GM23338 (cell line): ENCODE measurements around the gene ZNF346. TPM values are rescaled to one million over a fixed set of nuclear protein-coding genes. Genes with fewer than 3 reads are reported as not detected.

Experiments
- ATAC-seq: fragments of 200-7000 bp; cut with Tn5 transposase; 3 replicates; pipeline ENCODE4 v1.9.1; 2020
- DNase-seq: peaks from one replicate; pipeline ENCODE4 v3.0.0-alpha.2; 2015; ENCODE audit warnings: low spot score
- H2AFZ ChIP-seq: fragments of 200-600 bp; sonication (generic); 2 replicates; pipeline ENCODE4 v1.8.0; 2016; ENCODE audit warnings: antibody characterized with exemption, mild to moderate bottlenecking, moderate library complexity
- H3F3A ChIP-seq: fragments of 200-600 bp; sonication (generic); replicated peaks from 2 replicates; pipeline ENCODE4 v1.8.0; 2017; ENCODE audit warnings: antibody characterized with exemption, mixed run types, low read depth
- H3K27ac ChIP-seq: fragments of 200-600 bp; sonication (generic); 2 replicates; pipeline ENCODE4 v1.6.1; 2016; ENCODE audit warnings: low read depth
- H3K27me3 ChIP-seq: fragments of 200-600 bp; sonication (generic); 2 replicates; pipeline ENCODE4 v1.8.0; 2016; ENCODE audit warnings: mild to moderate bottlenecking, mixed run types, moderate library complexity; ENCODE audit not compliant: insufficient read depth
- H3K36me3 ChIP-seq: fragments of 200-600 bp; sonication (generic); 2 replicates; pipeline ENCODE4 v1.8.0; 2016; ENCODE audit warnings: mild to moderate bottlenecking; ENCODE audit not compliant: insufficient read depth
- H3K4me1 ChIP-seq: fragments of 200-600 bp; sonication (generic); 2 replicates; pipeline ENCODE4 v1.8.0; 2016; ENCODE audit warnings: mild to moderate bottlenecking, moderate library complexity; ENCODE audit not compliant: insufficient read depth
- H3K4me2 ChIP-seq: fragments of 200-600 bp; sonication (generic); 2 replicates; pipeline ENCODE4 v1.7.1; 2017; ENCODE audit warnings: mixed run types
- H3K4me3 ChIP-seq: fragments of 200-600 bp; sonication (generic); 2 replicates; pipeline ENCODE4 v1.6.1; 2016; ENCODE audit warnings: mixed run types
- H3K79me2 ChIP-seq: fragments of 200-600 bp; sonication (generic); replicated peaks from 2 replicates; pipeline ENCODE4 v1.8.0; 2017; ENCODE audit warnings: mild to moderate bottlenecking; ENCODE audit not compliant: insufficient read depth
- H3K9me2 ChIP-seq: fragments of 200-600 bp; sonication (generic); 2 replicates; pipeline ENCODE4 v1.8.0; 2017; ENCODE audit not compliant: insufficient read depth
- H4K20me1 ChIP-seq: fragments of 200-600 bp; sonication (generic); replicated peaks from 2 replicates; pipeline ENCODE4 v1.8.0; 2017; ENCODE audit warnings: mild to moderate bottlenecking; ENCODE audit not compliant: insufficient read depth
- H3K27ac Mint-ChIP-seq: 2 replicates; pipeline ENCODE4 v1.8.0; 2020; ENCODE audit warnings: inconsistent platforms, mild to moderate bottlenecking, moderate library complexity, mixed read lengths
- H3K27me3 Mint-ChIP-seq: 3 replicates; pipeline ENCODE4 v1.8.0; 2022; ENCODE audit warnings: low read depth, mild to moderate bottlenecking, moderate library complexity, mixed read lengths, inconsistent platforms; ENCODE audit not compliant: insufficient read depth, poor library complexity
- H3K36me3 Mint-ChIP-seq: 3 replicates; pipeline ENCODE4 v1.8.0; 2021; ENCODE audit warnings: low read depth, mild to moderate bottlenecking, inconsistent platforms, moderate library complexity, mixed read lengths
- H3K4me1 Mint-ChIP-seq: 3 replicates; pipeline ENCODE4 v1.8.0; 2020; ENCODE audit warnings: mild to moderate bottlenecking, inconsistent platforms, mixed read lengths
- H3K4me3 Mint-ChIP-seq: 3 replicates; pipeline ENCODE4 v1.8.0; 2021; ENCODE audit warnings: moderate library complexity, mild to moderate bottlenecking, inconsistent platforms, mixed read lengths
- H3K9me3 Mint-ChIP-seq: 3 replicates; pipeline ENCODE4 v1.8.0; 2020; ENCODE audit warnings: moderate library complexity, mild to moderate bottlenecking, inconsistent platforms, mixed read lengths
- CTCF ChIP-seq, 2 experiments: fragments of 200-600 bp in 1 of 2; sonication (generic) in 1 of 2; conservative IDR thresholded peaks; 2 replicates each; pipeline versions ENCODE4 v1.5.1 to v1.6.1; 2016 to 2017; ENCODE audit warnings: antibody characterized with exemption in 2 of 2, low read depth in 2 of 2, mild to moderate bottlenecking in 2 of 2, moderate library complexity in 1 of 2
- EZH2phosphoT487 ChIP-seq: fragments of 200-600 bp; sonication (generic); IDR thresholded peaks from one replicate; pipeline ENCODE4 v1.8.1; 2018; ENCODE audit warnings: antibody characterized with exemption; ENCODE audit not compliant: unreplicated experiment
- NANOG ChIP-seq: IDR thresholded peaks from 2 replicates; pipeline ENCODE4 v1.6.1; 2016; ENCODE audit warnings: antibody characterized with exemption, borderline replicate concordance
- polyA plus RNA-seq: library from polyadenylated mRNA; unstranded; fragments of >200 nt; fragmentation: Nextera tagmentation; extraction: Ambion mirVana; gene quantifications from 2 replicates; pipeline ENCODE4 v1.2.1, GENCODE V29; 2016
- total RNA-seq: library from RNA; depleted of rRNA; stranded (reverse); fragments of >200 nt; shearing (Covaris generic); gene quantifications from 2 replicates; pipeline ENCODE4 v1.2.3, GENCODE V29; 2014

Gene ZNF346
- total and polyA plus RNA-seq, 2 experiments from 2014 or later = 11.0 to 27.2 TPM

GRCh38 chr5:177098120-177098469 lies 75.6 kb downstream of the ZNF346 start:
- H3K27ac Mint-ChIP-seq = no peak overlapping the region
- peaks cover 19% of the 10 kb centered on the region for H3K4me1 Mint-ChIP-seq
- no peaks in the 10 kb centered on the region for H3K27me3 ChIP-seq
- H3K79me2 ChIP-seq = no peaks in the 10 kb centered on the region
- ATAC-seq (no peak; the same call in 2 of the 3 replicates), DNase-seq (no peak)
- H3K4me3 ChIP-seq = no peak overlapping the region
- TF ChIP-seq CTCF (conservative IDR thresholded peaks at IDR 0.05; ENCODE audit: low read depth in 2 of 2) (0 out of 4 replicates have a peak, but pooled peaks of 1 of the 2 experiments have one; percentile 14), NANOG (no peak)
- H3K27me3 Mint-ChIP-seq = peaks cover 12% of the 10 kb centered on the region
- no peaks in the 10 kb centered on the region for H3K9me2 ChIP-seq
- no peaks in the 10 kb centered on the region for H3K36me3 ChIP-seq
- no peak overlapping the region for H3K4me2 ChIP-seq
- no peak overlapping the region for H3K27ac ChIP-seq
- H3K36me3 Mint-ChIP-seq = peaks cover 22% of the 10 kb centered on the region
- peaks cover 18% of the 10 kb centered on the region for H3K4me1 ChIP-seq
- H4K20me1 ChIP-seq = peaks cover 5% of the 10 kb centered on the region; the same call in 1 of the 2 replicates
- H2AFZ ChIP-seq = no peak overlapping the region
- 0 out of 2 replicates have a peak, but pooled peaks cover 8% of the 10 kb centered on the region for H3F3A ChIP-seq
- H3K9me3 Mint-ChIP-seq = no peaks in the 10 kb centered on the region
- H3K4me3 Mint-ChIP-seq = no peak overlapping the region

- peak overlapping the region; percentile 74; the same call in 1 of the 2 replicates for H3K27ac Mint-ChIP-seq
- no peaks in the 10 kb centered on the region for H3K36me3 ChIP-seq
- DNase-seq = no peak
- peak overlapping the region; percentile 15; the same call in 1 of the 3 replicates for H3K4me3 Mint-ChIP-seq
- H3K4me3 ChIP-seq = no peak overlapping the region
- no peak overlapping the region for H3K4me2 ChIP-seq
- peaks cover under 1% of the 10 kb centered on the region; the same call in 1 of the 2 replicates for H4K20me1 ChIP-seq
- H3K4me1 ChIP-seq = peaks cover 18% of the 10 kb centered on the region
- H3K27ac ChIP-seq = peak overlapping the region; percentile 53; the same call in 1 of the 2 replicates
- no peaks in the 10 kb centered on the region for H3K79me2 ChIP-seq
- 0 out of 2 replicates have a peak, but pooled peaks cover 5% of the 10 kb centered on the region for H3F3A ChIP-seq
- no peak overlapping the region for H2AFZ ChIP-seq
- H3K9me2 ChIP-seq = no peaks in the 10 kb centered on the region
- peaks cover 17% of the 10 kb centered on the region; the same call in 2 of the 3 replicates for H3K36me3 Mint-ChIP-seq
- H3K27me3 Mint-ChIP-seq = peaks cover 12% of the 10 kb centered on the region
- no peaks in the 10 kb centered on the region for H3K9me3 Mint-ChIP-seq
- no peak for TF ChIP-seq EZH2phosphoT487
- H3K4me1 Mint-ChIP-seq = peaks cover 19% of the 10 kb centered on the region
- ATAC-seq = peak; percentile 12
- no peaks in the 10 kb centered on the region for H3K27me3 ChIP-seq
Measured at GRCh38 chr5:177098470-177099141, 76.1 kb downstream of the ZNF346 start.

- Histone ChIP-seq H3K4me2 (peak overlapping the region; percentile 42; the same call in 1 of the 2 replicates), H3K4me3 (0 out of 2 replicates have a peak overlapping the region, but pooled peaks have one; percentile 23), H3F3A (0 out of 2 replicates have a peak, but pooled peaks cover 4% of the 10 kb centered on the region), H3K36me3 (no peaks in the 10 kb centered on the region), H3K79me2 (no peaks in the 10 kb centered on the region), H2AFZ (no peak overlapping the region), H3K27ac (no peak overlapping the region), H3K27me3 (no peaks in the 10 kb centered on the region), H3K4me1 (peaks cover 18% of the 10 kb centered on the region), H4K20me1 (no peaks in the 10 kb centered on the region; the same call in 1 of the 2 replicates), H3K9me2 (no peaks in the 10 kb centered on the region)
- ATAC-seq = peak; percentile 75
- Mint-ChIP-seq H3K36me3 (peaks cover 12% of the 10 kb centered on the region; the same call in 2 of the 3 replicates), H3K27me3 (peaks cover 12% of the 10 kb centered on the region), H3K4me1 (peaks cover 19% of the 10 kb centered on the region), H3K4me3 (peak overlapping the region; percentile 24; the same call in 2 of the 3 replicates), H3K9me3 (no peaks in the 10 kb centered on the region), H3K27ac (peak overlapping the region; percentile 28; the same call in 1 of the 2 replicates)
- DNase-seq = peak; percentile 84
- 0 out of 4 replicates have a peak, but pooled peaks of 1 of the 2 experiments have one; percentile 9 for TF ChIP-seq CTCF (conservative IDR thresholded peaks at IDR 0.05; ENCODE audit: low read depth in 2 of 2)
Measured at GRCh38 chr5:177099422-177100093, 77.1 kb downstream of the ZNF346 start.
